ENCODE results near the gene IGSF21. TPM values are rescaled to one million over a fixed set of nuclear protein-coding genes. Genes with fewer than 3 reads are reported as not detected.

The IGSF21 gene
- total RNA-seq, 1 experiment from 2014 or later, result 5.2 TPM

- Histone ChIP-seq H2AK5ac (ENCODE audit: insufficient read length, low read length) (peak overlapping the region; percentile 58), H2BK5ac (ENCODE audit: insufficient read length, low read length) (no peak overlapping the region), H3K4me2 (ENCODE audit: insufficient read depth, insufficient read length, low read length) (peak overlapping the region; percentile 48), H4K8ac (replicated peaks; ENCODE audit: insufficient read length, low read depth, low read length) (no peak overlapping the region), H2BK15ac (ENCODE audit: low read depth, low read length) (no peak overlapping the region), H3K23ac (ENCODE audit: insufficient read length, low read depth, low read length) (no peak overlapping the region), H2BK20ac (ENCODE audit: low read depth, low read length, poor library complexity, severe bottlenecking) (no peak overlapping the region), H3K4ac (ENCODE audit: low read depth, low read length) (no peak overlapping the region), H3K23me2 (ENCODE audit: insufficient read length, low read depth, low read length, poor library complexity, severe bottlenecking) (no peaks in the 10 kb centered on the region), H3K27ac (ENCODE audit: insufficient read length, low read depth, low read length) (peak overlapping the region; percentile 99), H3T11ph (ENCODE audit: low read length) (peak overlapping the region; percentile 2), H3K79me1 (ENCODE audit: insufficient read depth, low read depth, low read length, poor library complexity, severe bottlenecking) (no peaks in the 10 kb centered on the region), H3K56ac (ENCODE audit: insufficient read length, low read depth, low read length) (peak overlapping the region; percentile 63), H3K27me3 (ENCODE audit: insufficient read depth, low read length) (no peaks in the 10 kb centered on the region), H3K4me1 (ENCODE audit: insufficient read depth, low read length) (peaks cover 18% of the 10 kb centered on the region; the same call in 1 of the 2 replicates), H3K14ac (ENCODE audit: insufficient read depth, low read length) (peak overlapping the region; percentile 70; the same call in 1 of the 2 replicates), H2AFZ (ENCODE audit: low read length) (no peak overlapping the region), H3K9me3 (ENCODE audit: control insufficient read depth, low read depth, low read length) (no peaks in the 10 kb centered on the region), H4K20me1 (ENCODE audit: control insufficient read depth, insufficient read depth, insufficient read length) (no peaks in the 10 kb centered on the region), H3K18ac (ENCODE audit: insufficient read length, low read depth, low read length) (no peak overlapping the region), H2BK12ac (ENCODE audit: insufficient read length, low read depth, low read length) (peak overlapping the region; percentile 96), H3K79me2 (ENCODE audit: insufficient read depth, low read length) (no peaks in the 10 kb centered on the region), H4K91ac (ENCODE audit: insufficient read length, low read depth, low read length) (no peak overlapping the region), H3K9ac (ENCODE audit: extremely low read depth, insufficient read length, low read length) (no peak overlapping the region), H2BK120ac (ENCODE audit: low read depth, low read length, poor library complexity, severe bottlenecking) (no peak overlapping the region), H4K5ac (ENCODE audit: insufficient read length, low read depth, low read length) (no peak overlapping the region)
- Mint-ChIP-seq H3K36me3 (ENCODE audit: insufficient read depth in 1 of 3, low read depth in 3 of 3) (peaks cover 4 to 6% (median 5%) of the 10 kb centered on the region in 3 experiments; a peak in 3 of 7 replicates), H3K27me3 (ENCODE audit: low read depth) (no peaks in the 10 kb centered on the region), H3K27ac (peak overlapping the region; percentile 96 to 97 (median 97)), H3K4me1 (peaks cover 61 to 70% of the 10 kb centered on the region in 2 experiments), H3K9me3 (peaks cover 0 to 3% of the 10 kb centered on the region in 2 experiments; a peak in 2 of 5 replicates), H3K4me3 (peak overlapping the region; percentile 3 to 25; a peak in 3 of 5 replicates)
- DNase-seq, result no peak
- no CpG with 5 or more reads among the region's 6 CpGs for WGBS (ENCODE audit: extremely low coverage, insufficient read length, low lambda C conversion rate)
- no peak for TF ChIP-seq CTCF (conservative IDR thresholded peaks at IDR 0.05)
These were observed 311.7 kb downstream of the IGSF21 start for GRCh38 chr1:18419113-18419844.

Measured in H9 (cell line).